Body of pancreas (tissue), 4 donors: ENCODE data around the gene PSME4.

Experiments
- POLR2A ChIP-seq, 3 donors: fragments of 450-650 bp; IDR thresholded peaks; one replicate each; pipeline ENCODE4 v1.6.1; 2016; ENCODE audit warnings: antibody characterized with exemption in 3 of 3, mild to moderate bottlenecking in 2 of 3
- TF ChIP-seq, protein P1 (sequence below), 7 experiments: fragments of 450-650 bp in 4 of 7; fragments of 200-600 bp in 3 of 7; sonication (generic) in 3 of 7; IDR thresholded peaks; one replicate each; pipeline ENCODE4 v1.5.1; 2016 to 2019; ENCODE audit warnings: antibody characterized with exemption in 7 of 7

DNA sequence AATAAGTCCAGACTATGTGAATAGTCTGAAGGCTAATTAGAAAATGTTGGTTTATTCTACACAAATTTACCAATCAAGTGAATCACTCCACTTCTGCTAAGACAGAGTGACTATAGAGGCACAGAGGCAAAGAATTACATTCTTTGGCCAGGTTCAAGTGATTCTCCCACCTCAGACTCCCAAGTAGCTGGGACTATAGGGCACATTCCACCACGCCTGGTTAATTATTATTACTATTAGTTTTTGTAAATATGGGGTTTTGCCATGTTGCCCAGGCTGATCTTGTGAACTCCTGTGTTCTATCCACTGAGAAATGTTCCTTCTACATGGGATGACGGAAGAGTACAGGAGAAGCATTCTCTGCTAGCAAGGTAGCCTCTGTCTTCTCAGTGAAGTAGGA, 37.6 kb upstream of the PSME4 start:
- TF ChIP-seq, protein P1, sequence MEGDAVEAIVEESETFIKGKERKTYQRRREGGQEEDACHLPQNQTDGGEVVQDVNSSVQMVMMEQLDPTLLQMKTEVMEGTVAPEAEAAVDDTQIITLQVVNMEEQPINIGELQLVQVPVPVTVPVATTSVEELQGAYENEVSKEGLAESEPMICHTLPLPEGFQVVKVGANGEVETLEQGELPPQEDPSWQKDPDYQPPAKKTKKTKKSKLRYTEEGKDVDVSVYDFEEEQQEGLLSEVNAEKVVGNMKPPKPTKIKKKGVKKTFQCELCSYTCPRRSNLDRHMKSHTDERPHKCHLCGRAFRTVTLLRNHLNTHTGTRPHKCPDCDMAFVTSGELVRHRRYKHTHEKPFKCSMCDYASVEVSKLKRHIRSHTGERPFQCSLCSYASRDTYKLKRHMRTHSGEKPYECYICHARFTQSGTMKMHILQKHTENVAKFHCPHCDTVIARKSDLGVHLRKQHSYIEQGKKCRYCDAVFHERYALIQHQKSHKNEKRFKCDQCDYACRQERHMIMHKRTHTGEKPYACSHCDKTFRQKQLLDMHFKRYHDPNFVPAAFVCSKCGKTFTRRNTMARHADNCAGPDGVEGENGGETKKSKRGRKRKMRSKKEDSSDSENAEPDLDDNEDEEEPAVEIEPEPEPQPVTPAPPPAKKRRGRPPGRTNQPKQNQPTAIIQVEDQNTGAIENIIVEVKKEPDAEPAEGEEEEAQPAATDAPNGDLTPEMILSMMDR (IDR thresholded peaks at IDR 0.05), result no peak
- no peak for TF ChIP-seq POLR2A (IDR thresholded peaks at IDR 0.05)
